HCT116 (cell line): Measurements from ENCODE around the gene FER. TPM values are rescaled to one million over a fixed set of nuclear protein-coding genes. Genes with fewer than 3 reads are reported as not detected.

Experiments used
- ATAC-seq: fragments of 200-7000 bp; cut with Tn5 transposase; 2 replicates; pipeline ENCODE4 v1.9.1; 2020; ENCODE audit warnings: mild to moderate bottlenecking, moderate library complexity
- BruUV-seq: library from RNA; stranded (reverse); fragments of 400-500 nt; replicated peaks from 2 replicates; lab custom pipeline; 2021; lab: Mats Ljungman, UMichigan
- CTCF ChIA-PET: fragments of 300-600 bp; sonication (Branson Sonifier 250); formaldehyde crosslinking; loops from one replicate; lab custom pipeline; 2021; ENCODE audit warnings: antibody characterized with exemption; lab: Charles Lee
- POLR2A ChIA-PET: fragments of 300-600, 350-600 bp; sonication (Branson Sonifier 250); formaldehyde crosslinking; loops from one replicate; lab custom pipeline; 2021; ENCODE audit warnings: antibody characterized with exemption; lab: Charles Lee
- RAD21 ChIA-PET, 2 experiments: fragments of 300-600 bp; sonication (Branson Sonifier 250); formaldehyde crosslinking; loops; one replicate each; lab custom pipeline; 2023; ENCODE audit warnings: low total read pairs in 2 of 2; ENCODE audit not compliant: uncharacterized antibody in 2 of 2, unreplicated experiment in 2 of 2, low non-redundant PET in 1 of 2; lab: Charles Lee
- DNase-seq: peaks from one replicate; pipeline ENCODE4 v3.0.0-alpha.2; 2010; ENCODE audit warnings: low read depth, low spot score
- H2AFZ ChIP-seq: fragments of 200-600 bp; shearing (Covaris generic), sonication (generic); 2 replicates; pipeline ENCODE4 v1.6.1; 2017; ENCODE audit warnings: low read depth, mixed run types, mixed read lengths, antibody characterized with exemption, low read length; ENCODE audit not compliant: poor library complexity, severe bottlenecking
- H3K27ac ChIP-seq: 2 replicates; pipeline ENCODE4 v1.5.1; 2012; ENCODE audit warnings: low read depth, low read length
- H3K27me3 ChIP-seq: fragments of 200-600 bp; sonication (generic); 2 replicates; pipeline ENCODE4 v1.6.1; 2016; ENCODE audit warnings: mixed run types, low read length, mixed read lengths; ENCODE audit not compliant: insufficient read depth
- H3K36me3 ChIP-seq, 2 experiments: fragments of 200-500 bp in 1 of 2; fragments of 200-600 bp in 1 of 2; sonication (Bioruptor generic) in 1 of 2; sonication (generic) in 1 of 2; 2 replicates each; pipeline versions ENCODE4 v1.5.1 to v1.6.1; 2014 to 2016; ENCODE audit warnings: low read length in 2 of 2, inconsistent platforms in 1 of 2, mixed read lengths in 1 of 2, mixed run types in 1 of 2; ENCODE audit not compliant: insufficient read depth in 2 of 2, control insufficient read depth in 1 of 2
- H3K4me1 ChIP-seq, 2 experiments: fragments of 200-600 bp in 1 of 2; sonication (generic) in 1 of 2; 2 replicates each; pipeline versions ENCODE4 v1.5.1 to v1.6.1; 2012 to 2017; ENCODE audit warnings: low read length in 2 of 2, inconsistent platforms in 1 of 2, mild to moderate bottlenecking in 1 of 2, mixed read lengths in 1 of 2, mixed run types in 1 of 2, moderate library complexity in 1 of 2; ENCODE audit not compliant: insufficient read depth in 2 of 2, control insufficient read depth in 1 of 2
- H3K4me2 ChIP-seq: fragments of 200-600 bp; sonication (generic); 2 replicates; pipeline ENCODE4 v1.6.1; 2017; ENCODE audit warnings: mixed run types, low read length, mixed read lengths
- H3K4me3 ChIP-seq, 2 experiments: fragments of 200-600 bp in 1 of 2; sonication (generic) in 1 of 2; replicated peaks in 1 of 2; 2 replicates each; pipeline ENCODE4 v1.5.1; 2011 to 2016; ENCODE audit warnings: low read length in 2 of 2, control low read depth in 1 of 2, low read depth in 1 of 2, mild to moderate bottlenecking in 1 of 2, mixed read lengths in 1 of 2, mixed run types in 1 of 2
- H3K79me2 ChIP-seq: fragments of 200-600 bp; sonication (generic); 2 replicates; pipeline ENCODE4 v1.6.1; 2017; ENCODE audit warnings: mild to moderate bottlenecking, mixed run types, low read length, moderate library complexity, mixed read lengths; ENCODE audit not compliant: insufficient read depth
- H3K9ac ChIP-seq: fragments of 200-600 bp; sonication (generic); 2 replicates; pipeline ENCODE4 v1.6.1; 2016; ENCODE audit warnings: low read length, mixed read lengths
- H3K9me2 ChIP-seq: fragments of 200-600 bp; sonication (generic), shearing (Covaris generic); 2 replicates; pipeline ENCODE4 v1.6.1; 2017; ENCODE audit warnings: mixed run types, mild to moderate bottlenecking, moderate library complexity; ENCODE audit not compliant: insufficient read depth
- H3K9me3 ChIP-seq, 2 experiments: fragments of 200-500 bp in 1 of 2; fragments of 200-600 bp in 1 of 2; sonication (Bioruptor generic) in 1 of 2; sonication (generic) in 1 of 2; 2 replicates each; pipeline ENCODE4 v1.6.1; 2014 to 2017; ENCODE audit warnings: low read length in 2 of 2, mixed read lengths in 2 of 2, inconsistent platforms in 1 of 2, low read depth in 1 of 2, mild to moderate bottlenecking in 1 of 2, mixed run types in 1 of 2, moderate library complexity in 1 of 2; ENCODE audit not compliant: control insufficient read depth in 1 of 2, insufficient read depth in 1 of 2
- H4K20me1 ChIP-seq: fragments of 200-600 bp; sonication (generic), shearing (Covaris generic); 2 replicates; pipeline ENCODE4 v1.6.1; 2017; ENCODE audit warnings: mixed run types, mild to moderate bottlenecking, moderate library complexity; ENCODE audit not compliant: insufficient read depth
- EZH2phosphoT487 ChIP-seq: fragments of 200-600 bp; IDR thresholded peaks from 2 replicates; pipeline ENCODE4 v1.6.1; 2018; ENCODE audit warnings: antibody characterized with exemption, borderline replicate concordance
- SRF ChIP-seq: IDR thresholded peaks from 2 replicates; pipeline ENCODE4 v1.6.1; 2012; ENCODE audit warnings: low read depth
- ZNF274 ChIP-seq: fragments of 200-500 bp; sonication (Bioruptor generic); IDR thresholded peaks from 2 replicates; pipeline ENCODE4 v1.6.1; 2014; ENCODE audit warnings: mild to moderate bottlenecking, low read depth, low read length, inconsistent platforms
- intact Hi-C: fragments of 100-400 bp; cut with micrococcal nuclease; formaldehyde crosslinking; loops from 2 replicates; pipeline ENCODE4 v1.10.0; 2022
- total RNA-seq: library from RNA; stranded (reverse); gene quantifications from one replicate; pipeline ENCODE4 v1.2.1, GENCODE V29; 2021; ENCODE audit not compliant: unreplicated experiment

The FER gene
- total RNA-seq, 1 experiment from 2014 or later: 32.0 TPM

DNA sequence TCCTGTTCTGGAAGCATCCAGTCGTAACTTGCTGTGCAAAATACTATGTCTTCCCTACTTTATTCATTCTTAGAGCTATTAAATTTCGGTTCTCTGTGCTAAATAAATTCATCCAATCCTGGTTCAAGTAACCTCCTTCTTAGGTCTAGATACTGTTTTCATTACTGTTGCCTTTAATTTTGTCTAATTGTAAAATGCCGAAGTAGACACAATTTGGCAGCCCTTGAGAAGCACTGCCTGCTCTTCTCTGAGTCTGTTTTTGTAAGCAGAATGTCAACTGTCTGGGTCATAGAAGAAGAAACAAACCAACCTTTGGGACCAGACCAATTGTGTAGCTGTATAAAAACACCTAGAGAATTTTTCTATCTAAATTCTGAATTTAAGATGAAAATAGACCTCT lies 412.8 kb downstream of the FER start:
- Histone ChIP-seq H2AFZ (no peak overlapping the region), H3K9me3 (no peaks in the 10 kb centered on the region), H3K9ac (no peak overlapping the region), H3K4me1 (no peaks in the 10 kb centered on the region), H3K27me3 (no peaks in the 10 kb centered on the region), H3K4me3 (no peak overlapping the region), H3K36me3 (no peaks in the 10 kb centered on the region), H3K9me2 (no peaks in the 10 kb centered on the region), H3K4me2 (no peak overlapping the region), H4K20me1 (no peaks in the 10 kb centered on the region), H3K79me2 (no peaks in the 10 kb centered on the region), H3K27ac (no peak overlapping the region)
- DNase-seq (no peak), ATAC-seq (no peak)
- POLR2A ChIA-PET: no interaction called here
- BruUV-seq: no TSS peak
- intact Hi-C loops: no loop called here
- TF ChIP-seq EZH2phosphoT487 (no peak), ZNF274 (no peak)
- RAD21 ChIA-PET: no interaction called here
- CTCF ChIA-PET: no interaction called here

DNA sequence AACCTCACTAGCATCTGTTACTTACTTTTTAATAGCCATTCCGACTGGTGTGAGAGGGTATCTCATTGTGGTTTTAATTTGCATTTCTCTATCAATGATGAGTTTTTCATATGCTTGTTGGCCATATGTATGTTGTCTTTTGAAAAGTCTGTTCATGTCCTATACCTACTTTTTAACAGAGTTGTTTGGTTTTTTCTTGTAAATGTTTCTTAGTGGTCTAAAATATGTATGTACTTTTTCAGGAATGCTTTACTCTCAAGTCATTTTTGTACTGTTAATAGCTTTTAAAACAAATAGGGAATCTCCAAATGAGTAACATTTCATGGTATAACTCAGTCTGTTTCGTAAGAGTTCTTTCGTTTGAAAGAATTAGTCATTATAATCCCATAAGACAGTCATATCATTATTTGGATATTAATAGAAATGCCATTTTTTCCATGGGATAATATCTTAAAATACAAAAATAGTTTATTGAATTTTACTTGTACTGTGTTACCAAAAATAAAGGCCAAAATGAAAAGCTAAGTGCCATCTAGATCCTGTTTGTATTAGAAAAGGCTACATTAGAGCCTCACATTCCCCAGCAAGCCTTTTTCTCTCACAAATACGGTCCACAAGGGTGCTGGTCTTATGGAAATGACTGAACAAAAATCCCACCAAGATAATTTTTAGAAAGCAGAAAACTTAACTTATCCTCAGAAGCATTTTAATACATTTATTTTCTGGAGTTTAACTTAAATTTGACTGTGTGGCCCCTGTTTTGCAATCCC lies 414.4 kb downstream of the FER start:
- intact Hi-C loops: no loop called here
- Histone ChIP-seq H3K9me3 (no peaks in the 10 kb centered on the region), H3K27me3 (no peaks in the 10 kb centered on the region), H3K27ac (no peak overlapping the region), H2AFZ (no peak overlapping the region), H3K36me3 (no peaks in the 10 kb centered on the region), H3K9me2 (no peaks in the 10 kb centered on the region), H3K4me3 (no peak overlapping the region), H3K4me1 (no peaks in the 10 kb centered on the region), H4K20me1 (no peaks in the 10 kb centered on the region), H3K9ac (no peak overlapping the region), H3K79me2 (no peaks in the 10 kb centered on the region), H3K4me2 (no peak overlapping the region)
- ChIA-PET RAD21 (no interaction called here), POLR2A (no interaction called here), CTCF (no interaction called here)
- ATAC-seq: no peak
- TF ChIP-seq SRF: no peak
- BruUV-seq: no TSS peak
- no peak for DNase-seq
